Activated CD4-positive, alpha-beta memory T cell treated with anti-CD3 and anti-CD28 coated beads for 36 hours (primary cell): ENCODE measurements around the gene NPBWR2. TPM values are rescaled to one million over a fixed set of nuclear protein-coding genes. Genes with fewer than 3 reads are reported as not detected.

ENCODE experiments used
- CTCF ChIA-PET: fragments of 350-600 bp; sonication (Branson Sonifier 250); formaldehyde crosslinking; loops from one replicate; lab custom pipeline; 2021; ENCODE audit warnings: antibody characterized with exemption, inconsistent platforms; lab: Charles Lee
- POLR2A ChIA-PET: fragments of 350-600 bp; sonication (Branson Sonifier 250); formaldehyde crosslinking; loops from one replicate; lab custom pipeline; 2021; ENCODE audit warnings: antibody characterized with exemption; lab: Charles Lee
- DNase-seq: peaks from one replicate; pipeline ENCODE4 v3.0.0-alpha.2; 2020
- H3K27ac Mint-ChIP-seq: one replicate; pipeline ENCODE4 v1.8.0; 2021; ENCODE audit warnings: mixed read lengths
- H3K27me3 Mint-ChIP-seq: one replicate; pipeline ENCODE4 v1.8.0; 2021; ENCODE audit warnings: mixed read lengths
- H3K36me3 Mint-ChIP-seq: one replicate; pipeline ENCODE4 v1.8.0; 2021; ENCODE audit warnings: mixed read lengths
- H3K4me1 Mint-ChIP-seq: one replicate; pipeline ENCODE4 v1.8.0; 2021; ENCODE audit warnings: low read depth, mixed read lengths
- H3K4me3 Mint-ChIP-seq: one replicate; pipeline ENCODE4 v1.8.0; 2021; ENCODE audit warnings: mild to moderate bottlenecking, mixed read lengths
- H3K9me3 Mint-ChIP-seq: one replicate; pipeline ENCODE4 v1.8.0; 2021; ENCODE audit warnings: mixed read lengths
- intact Hi-C: fragments of 100-400 bp; cut with micrococcal nuclease; formaldehyde crosslinking; loops from one replicate; pipeline ENCODE4 v1.15.1; 2023
- microRNA-seq: library from miRNA; unstranded; fragments of <30 nt; microRNA quantifications from one replicate; pipeline ENCODE4 v1.2.0, GENCODE V29; 2022; ENCODE audit warnings: borderline number of aligned reads, borderline microRNAs expressed, borderline replicate concordance
- total RNA-seq, 2 experiments: library from RNA; stranded (reverse); gene quantifications; one replicate each; pipeline ENCODE4 v1.2.3, GENCODE V29; 2021

The NPBWR2 gene
- total RNA-seq, 2 experiments from 2014 or later: not detected

DNA sequence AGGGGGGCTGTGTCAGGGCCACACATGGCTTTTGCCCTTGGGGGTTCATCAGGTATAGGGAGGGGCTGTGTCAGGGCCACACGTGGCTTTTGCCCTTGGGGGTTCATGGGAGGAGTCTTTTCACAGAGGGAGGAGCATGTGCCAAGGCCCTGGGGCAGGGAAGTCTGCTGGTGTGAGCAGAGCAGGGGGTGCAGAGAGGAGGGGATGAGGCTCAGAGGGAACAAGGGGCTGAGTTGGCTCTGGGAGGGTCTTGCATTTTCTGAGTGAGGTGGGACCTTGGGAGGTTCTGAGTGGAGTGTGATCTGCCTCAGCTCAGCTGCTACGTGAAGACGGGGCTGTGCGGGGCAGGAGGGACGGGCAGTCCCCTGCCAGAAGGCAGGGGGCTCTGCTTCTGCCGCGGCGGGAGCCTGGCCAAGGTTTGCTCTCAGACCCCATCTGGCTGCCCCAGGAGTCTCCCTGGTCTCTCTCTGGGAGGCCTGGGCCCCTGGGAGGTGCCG lies 51.9 kb downstream of the NPBWR2 start:
- H3K27ac Mint-ChIP-seq: no peak overlapping the region
- intact Hi-C loops: no loop called here
- no peak for DNase-seq
- H3K27me3 Mint-ChIP-seq: peaks cover 32% of the 10 kb centered on the region
- CTCF ChIA-PET: no interaction called here
- POLR2A ChIA-PET: no interaction called here
- H3K4me3 Mint-ChIP-seq: no peak overlapping the region
- H3K36me3 Mint-ChIP-seq: no peaks in the 10 kb centered on the region
- no peaks in the 10 kb centered on the region for H3K9me3 Mint-ChIP-seq
- peaks cover 14% of the 10 kb centered on the region for H3K4me1 Mint-ChIP-seq

DNA sequence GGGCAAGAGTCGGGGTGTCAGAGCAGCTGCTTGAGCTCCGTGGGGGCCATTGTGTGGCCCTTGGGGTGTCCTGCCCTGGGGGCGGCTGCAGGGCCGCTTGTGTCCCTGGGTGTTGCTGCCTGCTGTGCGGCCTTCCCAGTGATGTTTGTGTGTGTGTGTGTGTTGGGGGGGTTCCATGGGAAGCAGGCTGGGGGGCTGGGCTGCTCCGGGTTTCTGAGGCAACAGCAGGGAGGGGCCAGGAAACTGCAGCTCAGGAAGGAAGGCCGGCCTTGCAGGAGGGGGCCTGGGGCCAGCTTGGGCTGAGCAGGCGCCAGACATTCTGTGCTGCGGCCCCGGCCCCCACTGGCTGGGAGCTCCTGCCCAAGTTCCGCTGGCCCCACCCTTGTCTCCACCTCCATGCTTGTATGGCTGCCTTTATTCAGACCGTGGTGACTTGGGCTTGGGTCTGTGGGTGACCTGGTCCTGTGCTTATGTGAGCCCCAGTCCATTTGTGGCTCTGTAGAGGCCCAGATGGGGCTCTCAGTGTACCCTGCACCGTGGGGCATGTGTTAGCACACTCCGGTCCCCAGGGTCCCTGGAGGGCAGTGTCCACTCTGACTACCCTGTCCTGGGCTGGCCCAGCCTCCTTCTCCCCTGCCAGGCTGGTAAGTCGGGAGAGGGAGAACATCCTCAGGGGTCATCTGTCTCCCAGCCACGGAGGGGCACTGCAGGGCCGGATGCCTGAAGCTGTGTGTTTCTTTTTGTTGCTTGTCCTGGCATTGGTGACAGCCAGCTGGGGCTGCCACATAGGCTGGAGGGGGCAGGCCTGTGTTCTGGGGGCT lies 53.3 kb downstream of the NPBWR2 start:
- intact Hi-C loops: no loop called here

More for the DNA sequence above, 53.3 kb downstream of the NPBWR2 start:
- Mint-ChIP-seq H3K27ac (no peak overlapping the region), H3K4me1 (peaks cover 16% of the 10 kb centered on the region), H3K4me3 (no peak overlapping the region), H3K36me3 (no peaks in the 10 kb centered on the region), H3K27me3 (peaks cover 37% of the 10 kb centered on the region), H3K9me3 (no peaks in the 10 kb centered on the region)
- no peak for DNase-seq
- POLR2A ChIA-PET: interaction anchor here (1.0 kb wide), 1 partner anchor 8 kb away, joined by 3 read pairs; no protein-coding TSS in a partner anchor
- CTCF ChIA-PET: interaction anchor here (0.6 to 3.5 kb wide), 6 partner anchors 13 to 81 kb away, joined by 3 to 16 read pairs (median 4); partner anchors contain the start of gene LKAAEAR1

Small RNA genes lying within 50 kb of the gene (microRNA-seq; reads per million reads assigned to microRNA genes)
- 2.8 reads per million for gene MIR6813

Other genes with a start within 250 kb of the NPBWR2 start
- not detected for gene ABHD16B, start 246.1 kb downstream of the NPBWR2 start, total RNA-seq
- gene TPD52L2, start 242.3 kb downstream of the NPBWR2 start, total RNA-seq: 10 to 100 TPM; 67.8 to 70.8 TPM
- 10 to 100 TPM; 33.7 to 33.8 TPM for gene DNAJC5, start 212.4 kb downstream of the NPBWR2 start, total RNA-seq
- gene UCKL1, start 151.1 kb downstream of the NPBWR2 start, total RNA-seq: 10 to 100 TPM; 26.6 to 29.6 TPM
- 10 to 100 TPM; 12.5 to 13.5 TPM for gene ZNF512B, start 137.6 kb downstream of the NPBWR2 start, total RNA-seq
- gene SAMD10, start 127.9 kb downstream of the NPBWR2 start, total RNA-seq: 10 to 100 TPM; 23.7 to 24.5 TPM
- 10 to 100 TPM; 62.3 to 63.1 TPM for gene PRPF6, start 126.4 kb downstream of the NPBWR2 start, total RNA-seq
- 1 to 10 TPM; 3.1 TPM for gene C20orf204, start 71.4 kb downstream of the NPBWR2 start, total RNA-seq
- gene SOX18, start 57.9 kb downstream of the NPBWR2 start, total RNA-seq: not detected
- 10 to 100 TPM; 27.3 to 29.9 TPM for gene TCEA2, start 44.4 kb downstream of the NPBWR2 start, total RNA-seq
- gene RGS19, start 28.0 kb downstream of the NPBWR2 start, total RNA-seq: 10 to 100 TPM; 43.2 to 44.4 TPM
- under 1 TPM; 0.63 to 0.71 TPM for gene OPRL1, start 27.5 kb downstream of the NPBWR2 start, total RNA-seq
- not detected for gene LKAAEAR1, start 23.2 kb downstream of the NPBWR2 start, total RNA-seq
- not detected for gene MYT1, start 56.9 kb upstream of the NPBWR2 start, total RNA-seq
- gene PCMTD2, start 148.2 kb upstream of the NPBWR2 start, total RNA-seq: 10 to 100 TPM; 32.8 to 33.7 TPM